ENCODE results near the gene GDPD2.

GDPD2 gene

GRCh38 chrX:70437921-70438665 is 15.0 kb downstream of the GDPD2 start:
- DNase-seq (ENCODE audit: low spot score): no peak

GRCh38 chrX:70439016-70439415 is 15.9 kb downstream of the GDPD2 start:
- DNase-seq (ENCODE audit: low spot score): no peak

GRCh38 chrX:70442224-70442623 is 19.1 kb downstream of the GDPD2 start:
- DNase-seq (ENCODE audit: low spot score): no peak

- DNase-seq (ENCODE audit: low spot score): peak; percentile 86
Measured at GRCh38 chrX:70444326-70444945, 21.3 kb downstream of the GDPD2 start, which contains the start of gene DLG3. TSS of gene DLG3 (plus strand) at chrX:70444835. CDS start at chrX:70445202, 367 bp downstream.

- no peak for DNase-seq (ENCODE audit: low spot score)
Measured at GRCh38 chrX:70444946-70445656, 22.0 kb downstream of the GDPD2 start.

GRCh38 chrX:70445951-70446350 is 22.8 kb downstream of the GDPD2 start:
- DNase-seq (ENCODE audit: low spot score): no peak

GRCh38 chrX:70446380-70447350 is 23.6 kb downstream of the GDPD2 start:
- DNase-seq (ENCODE audit: low spot score): no peak

GRCh38 chrX:70449457-70449966 is 26.4 kb downstream of the GDPD2 start:
- DNase-seq (ENCODE audit: low spot score): no peak

- peak; percentile 47 for DNase-seq (ENCODE audit: low spot score)
Measured at GRCh38 chrX:70452143-70452733, 29.1 kb downstream of the GDPD2 start.

GRCh38 chrX:70453024-70453618 is 30.0 kb downstream of the GDPD2 start:
- no peak for DNase-seq (ENCODE audit: low spot score)

GRCh38 chrX:70454441-70455365 is 31.6 kb downstream of the GDPD2 start:
- no peak for DNase-seq (ENCODE audit: low spot score)

GRCh38 chrX:70455366-70456202 is 32.5 kb downstream of the GDPD2 start:
- no peak for DNase-seq (ENCODE audit: low spot score)

GRCh38 chrX:70456256-70456655 is 33.1 kb downstream of the GDPD2 start:
- DNase-seq (ENCODE audit: low spot score): no peak

- no peak for DNase-seq (ENCODE audit: low spot score)
Measured at GRCh38 chrX:70461026-70461425, 37.9 kb downstream of the GDPD2 start.

GRCh38 chrX:70464051-70464450 is 40.9 kb downstream of the GDPD2 start:
- no peak for DNase-seq (ENCODE audit: low spot score)

GRCh38 chrX:70466968-70467367 is 43.9 kb downstream of the GDPD2 start:
- DNase-seq (ENCODE audit: low spot score): no peak

- no peak for DNase-seq (ENCODE audit: low spot score)
Measured at GRCh38 chrX:70468709-70469108, 45.6 kb downstream of the GDPD2 start.

GRCh38 chrX:70470850-70471289 is 47.8 kb downstream of the GDPD2 start:
- DNase-seq (ENCODE audit: low spot score): no peak

Measured in Ammon's horn (tissue), 1 donor.